Spleen (tissue), 11 donors: ENCODE data around the gene FLACC1. TPM values are rescaled to one million over a fixed set of nuclear protein-coding genes. Genes with fewer than 3 reads are reported as not detected.

Source experiments
- DNase-seq: peaks from one replicate; pipeline ENCODE4 v3.0.0-alpha.2; 2020
- H3K27ac ChIP-seq, 8 donors: fragments of 200-600 bp; sonication (generic) in 7 of 8; 1 replicate in 4 of 8; 2 replicates in 4 of 8; pipeline versions ENCODE4 v1.5.0 to v1.8.0; 2016 to 2021; ENCODE audit warnings: inconsistent platforms in 4 of 8, mild to moderate bottlenecking in 4 of 8, moderate library complexity in 1 of 8
- H3K27me3 ChIP-seq, 7 donors: fragments of 200-600 bp; sonication (generic) in 6 of 7; replicated peaks in 1 of 7; 1 replicate in 4 of 7; 2 replicates in 3 of 7; pipeline versions ENCODE4 v1.5.0 to v1.8.0; 2016 to 2021; ENCODE audit warnings: inconsistent platforms in 3 of 7, mild to moderate bottlenecking in 1 of 7
- H3K36me3 ChIP-seq, 6 donors: fragments of 200-600 bp; sonication (generic) in 5 of 6; 1 replicate in 4 of 6; 2 replicates in 2 of 6; pipeline versions ENCODE4 v1.5.0 to v1.8.0; 2016 to 2021; ENCODE audit warnings: inconsistent platforms in 2 of 6
- H3K4me1 ChIP-seq, 6 donors: fragments of 200-600 bp; sonication (generic) in 5 of 6; 1 replicate in 3 of 6; 2 replicates in 3 of 6; pipeline versions ENCODE4 v1.5.0 to v1.8.0; 2016 to 2021; ENCODE audit warnings: inconsistent platforms in 3 of 6
- H3K4me3 ChIP-seq, 8 donors: fragments of 200-600 bp; sonication (generic) in 7 of 8; 1 replicate in 4 of 8; 2 replicates in 4 of 8; pipeline versions ENCODE4 v1.5.0 to v1.8.0; 2016 to 2021; ENCODE audit warnings: inconsistent platforms in 4 of 8, mild to moderate bottlenecking in 4 of 8, moderate library complexity in 2 of 8
- H3K9me3 ChIP-seq, 8 donors: fragments of 200-600 bp; sonication (generic) in 7 of 8; 1 replicate in 4 of 8; 2 replicates in 4 of 8; pipeline versions ENCODE4 v1.5.0 to v1.8.0; 2016 to 2021; ENCODE audit warnings: inconsistent platforms in 4 of 8
- POLR2A ChIP-seq, 3 donors: fragments of 450-650 bp; IDR thresholded peaks; one replicate each; pipeline ENCODE4 v1.5.1; 2017; ENCODE audit warnings: antibody characterized with exemption in 3 of 3, mild to moderate bottlenecking in 1 of 3
- POLR2AphosphoS5 ChIP-seq, 3 donors: sonication (generic); formaldehyde crosslinking; IDR thresholded peaks; one replicate each; pipeline ENCODE4 v1.5.1; 2017; ENCODE audit warnings: antibody characterized with exemption in 3 of 3
- WGBS, 5 donors: extraction: QIAGEN DNeasy Blood & Tissue Kit in 3 of 5; methylation state at CpG; one replicate each; pipeline versions ENCODE4 v1.1.5 to v1.1.7; 2013 to 2018; 5-methylcytosine and 5-hydroxymethylcytosine counted together
- intact Hi-C: fragments of 100-400 bp; cut with DNase I; formaldehyde crosslinking; loops from one replicate; pipeline ENCODE4 v1.15.0; 2023; ENCODE audit warnings: low total_unique reads
- polyA plus RNA-seq, 3 donors: library from polyadenylated mRNA; stranded (reverse); fragments of 200-250 nt; gene quantifications; one replicate each; pipeline ENCODE4 v1.2.1, GENCODE V29; 2013
- total RNA-seq, 7 donors: library from RNA; depleted of rRNA in 3 of 7; stranded (reverse); fragments of >200 nt in 3 of 7; fragmentation: NEBNext Ultra II Directional in 4 of 7; extraction: Animal tissue kit (Norgen Biotek cat#: 25700) in 4 of 7; gene quantifications; one replicate each; pipeline versions ENCODE4 v1.1.0 to v1.2.1, GENCODE V29; 2016 to 2021
- TF ChIP-seq, protein P1 (sequence below), 11 experiments: fragments of 200-600 bp in 7 of 11; fragments of 450-650 bp in 4 of 11; sonication (generic) in 4 of 11; IDR thresholded peaks in 8 of 11; conservative IDR thresholded peaks in 3 of 11; 1 replicate in 7 of 11; 2 replicates in 4 of 11; pipeline versions ENCODE4 v1.4.0 to v1.8.0; 2016 to 2021; ENCODE audit warnings: antibody characterized with exemption in 11 of 11, inconsistent platforms in 4 of 11, mild to moderate bottlenecking in 1 of 11
- donor health status: healthy with polysubstance abuse.
- donor health status: DM: no; HTN: no; CAD: no; lungs with moderate emphysema.
- donor health status: DM: no; HTN: no; CAD: no.
- donor health status: Bipolar disorder and iron deficiency.
- donor health status: healthy.
- donor health status: DM: no; HTN: no; CAD: no.
- donor health status: DM: yes; HTN: yes; CAD: no.

Gene FLACC1
- total and polyA plus RNA-seq, 10 donors, result 0.30 to 5.7 (median 3.1) TPM

GRCh38 chr2:201366146-201366545 is 9.0 kb upstream of the FLACC1 start:
- peaks cover 0 to 31% (median 23%) of the 10 kb centered on the region in 8 donors for H3K9me3 ChIP-seq
- H3K4me3 ChIP-seq, result no peak overlapping the region
- H3K4me1 ChIP-seq, result peaks cover 0 to 5% (median 0%) of the 10 kb centered on the region in 6 donors
- TF ChIP-seq POLR2A (IDR thresholded peaks at IDR 0.05) (no peak), POLR2AphosphoS5 (IDR thresholded peaks at IDR 0.05) (no peak)
- TF ChIP-seq, protein P1, sequence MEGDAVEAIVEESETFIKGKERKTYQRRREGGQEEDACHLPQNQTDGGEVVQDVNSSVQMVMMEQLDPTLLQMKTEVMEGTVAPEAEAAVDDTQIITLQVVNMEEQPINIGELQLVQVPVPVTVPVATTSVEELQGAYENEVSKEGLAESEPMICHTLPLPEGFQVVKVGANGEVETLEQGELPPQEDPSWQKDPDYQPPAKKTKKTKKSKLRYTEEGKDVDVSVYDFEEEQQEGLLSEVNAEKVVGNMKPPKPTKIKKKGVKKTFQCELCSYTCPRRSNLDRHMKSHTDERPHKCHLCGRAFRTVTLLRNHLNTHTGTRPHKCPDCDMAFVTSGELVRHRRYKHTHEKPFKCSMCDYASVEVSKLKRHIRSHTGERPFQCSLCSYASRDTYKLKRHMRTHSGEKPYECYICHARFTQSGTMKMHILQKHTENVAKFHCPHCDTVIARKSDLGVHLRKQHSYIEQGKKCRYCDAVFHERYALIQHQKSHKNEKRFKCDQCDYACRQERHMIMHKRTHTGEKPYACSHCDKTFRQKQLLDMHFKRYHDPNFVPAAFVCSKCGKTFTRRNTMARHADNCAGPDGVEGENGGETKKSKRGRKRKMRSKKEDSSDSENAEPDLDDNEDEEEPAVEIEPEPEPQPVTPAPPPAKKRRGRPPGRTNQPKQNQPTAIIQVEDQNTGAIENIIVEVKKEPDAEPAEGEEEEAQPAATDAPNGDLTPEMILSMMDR (IDR thresholded peaks at IDR 0.05 in 8 of 11, conservative IDR thresholded peaks at IDR 0.05 in 3 of 11), result no peak
- no peak overlapping the region for H3K27ac ChIP-seq
- no peaks in the 10 kb centered on the region for H3K27me3 ChIP-seq
- intact Hi-C loops, result no loop called here
- DNase-seq, result no peak
- peaks cover 0 to 46% (median 4%) of the 10 kb centered on the region in 6 donors for H3K36me3 ChIP-seq

GRCh38 chr2:201363857-201364560 is 6.9 kb upstream of the FLACC1 start:
- H3K27ac ChIP-seq, result no peak overlapping the region
- H3K27me3 ChIP-seq, result no peaks in the 10 kb centered on the region
- 84 to 92% (median 90%) methylated on average over 2 of the region's 2 CpGs for WGBS, 5 donors
- intact Hi-C loops, result loop anchor here (5.0 kb wide), 1 partner anchor 122 kb away; no protein-coding TSS in a partner anchor
- peaks cover 0 to 31% (median 23%) of the 10 kb centered on the region in 8 donors for H3K9me3 ChIP-seq
- TF ChIP-seq, protein P1 (IDR thresholded peaks at IDR 0.05 in 8 of 11, conservative IDR thresholded peaks at IDR 0.05 in 3 of 11), result peak; percentile 72 to 90 (median 83)
- TF ChIP-seq POLR2A (IDR thresholded peaks at IDR 0.05), result no peak
- no peak for TF ChIP-seq POLR2AphosphoS5 (IDR thresholded peaks at IDR 0.05)
- no peak overlapping the region for H3K4me3 ChIP-seq
- H3K4me1 ChIP-seq, result peaks cover 0 to 5% (median 0%) of the 10 kb centered on the region in 6 donors
- H3K36me3 ChIP-seq, result peaks cover 0 to 46% (median 1%) of the 10 kb centered on the region in 6 donors
- DNase-seq, result no peak

GRCh38 chr2:201362396-201362795 is 5.3 kb upstream of the FLACC1 start:
- 86 to 100% (median 95%) methylated on average over 2 of the region's 2 CpGs for WGBS, 5 donors
- Histone ChIP-seq H3K27ac (no peak overlapping the region), H3K9me3 (peaks cover 0 to 17% (median 11%) of the 10 kb centered on the region in 8 donors), H3K36me3 (peaks cover 0 to 49% (median 0%) of the 10 kb centered on the region in 6 donors), H3K4me1 (peaks cover 0 to 5% (median 0%) of the 10 kb centered on the region in 6 donors), H3K4me3 (no peak overlapping the region), H3K27me3 (no peaks in the 10 kb centered on the region)
- intact Hi-C loops, result loop anchor here (5.0 kb wide), 1 partner anchor 120 kb away; no protein-coding TSS in a partner anchor
- TF ChIP-seq POLR2AphosphoS5 (IDR thresholded peaks at IDR 0.05) (no peak), POLR2A (IDR thresholded peaks at IDR 0.05) (no peak)
- TF ChIP-seq, protein P1 (IDR thresholded peaks at IDR 0.05 in 8 of 11, conservative IDR thresholded peaks at IDR 0.05 in 3 of 11), result no peak
- no peak for DNase-seq

- peaks cover 0 to 49% (median 0%) of the 10 kb centered on the region in 6 donors for H3K36me3 ChIP-seq
- no peak overlapping the region for H3K27ac ChIP-seq
- H3K4me3 ChIP-seq, result no peak overlapping the region
- intact Hi-C loops, result loop anchor here (5.0 kb wide), 1 partner anchor 119 kb away; no protein-coding TSS in a partner anchor
- H3K4me1 ChIP-seq, result peaks cover 0 to 5% (median 0%) of the 10 kb centered on the region in 6 donors
- 86 to 94% (median 93%) methylated on average over 2 of the region's 2 CpGs for WGBS, 5 donors
- peaks cover 0 to 8% (median 2%) of the 10 kb centered on the region in 8 donors for H3K9me3 ChIP-seq
- TF ChIP-seq, protein P1 (IDR thresholded peaks at IDR 0.05 in 8 of 11, conservative IDR thresholded peaks at IDR 0.05 in 3 of 11), result no peak
- TF ChIP-seq POLR2A (IDR thresholded peaks at IDR 0.05) (no peak), POLR2AphosphoS5 (IDR thresholded peaks at IDR 0.05) (no peak)
- DNase-seq, result no peak
- no peaks in the 10 kb centered on the region for H3K27me3 ChIP-seq
These were observed 4.1 kb upstream of the FLACC1 start for GRCh38 chr2:201361078-201361733.
